Activated CD8-positive, alpha-beta memory T cell treated with anti-CD3 and anti-CD28 coated beads for 4 hours (primary cell): Measurements from ENCODE around the gene KIF25.

Source experiments
- DNase-seq, 2 donors: peaks; one replicate each; pipeline ENCODE4 v3.0.0-alpha.2; 2020; ENCODE audit warnings: low read depth in 2 of 2

Gene KIF25

DNA sequence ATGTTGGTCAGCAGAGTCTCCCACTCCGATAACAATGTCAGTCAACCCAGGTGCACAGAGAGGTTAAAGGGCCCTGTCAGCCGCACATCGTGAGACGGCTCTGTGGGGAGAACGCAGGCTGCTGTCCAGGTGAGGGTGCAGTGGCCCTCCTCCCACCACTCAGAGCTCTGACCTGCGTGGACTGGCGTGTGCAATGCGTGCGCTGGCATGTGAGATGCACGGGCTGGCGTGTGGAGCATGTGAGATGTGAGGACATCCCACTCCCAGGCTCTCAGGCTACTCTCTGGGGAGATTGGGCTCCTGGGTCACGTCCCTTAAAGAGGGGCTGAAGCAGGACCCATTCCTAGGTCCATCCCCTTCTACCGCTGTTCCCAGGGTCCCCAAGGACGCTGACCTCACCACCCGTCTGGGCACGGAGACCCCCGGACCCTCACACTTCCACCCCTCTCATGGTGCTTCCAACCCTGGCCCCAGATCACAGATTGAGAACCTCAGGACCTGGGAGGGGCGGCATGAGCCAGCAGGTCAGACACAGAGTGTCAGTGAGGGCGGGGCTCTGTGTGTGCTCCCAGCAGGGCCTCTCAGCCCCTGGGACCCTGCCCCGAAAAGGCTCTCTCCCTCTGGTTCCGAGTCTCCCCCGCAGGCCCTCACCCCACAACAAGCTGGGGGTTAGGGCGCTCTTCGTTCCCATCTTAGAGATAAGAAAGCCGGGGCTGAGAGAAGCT is 90.1 kb downstream of the KIF25 start:
- DNase-seq: no peak

DNA sequence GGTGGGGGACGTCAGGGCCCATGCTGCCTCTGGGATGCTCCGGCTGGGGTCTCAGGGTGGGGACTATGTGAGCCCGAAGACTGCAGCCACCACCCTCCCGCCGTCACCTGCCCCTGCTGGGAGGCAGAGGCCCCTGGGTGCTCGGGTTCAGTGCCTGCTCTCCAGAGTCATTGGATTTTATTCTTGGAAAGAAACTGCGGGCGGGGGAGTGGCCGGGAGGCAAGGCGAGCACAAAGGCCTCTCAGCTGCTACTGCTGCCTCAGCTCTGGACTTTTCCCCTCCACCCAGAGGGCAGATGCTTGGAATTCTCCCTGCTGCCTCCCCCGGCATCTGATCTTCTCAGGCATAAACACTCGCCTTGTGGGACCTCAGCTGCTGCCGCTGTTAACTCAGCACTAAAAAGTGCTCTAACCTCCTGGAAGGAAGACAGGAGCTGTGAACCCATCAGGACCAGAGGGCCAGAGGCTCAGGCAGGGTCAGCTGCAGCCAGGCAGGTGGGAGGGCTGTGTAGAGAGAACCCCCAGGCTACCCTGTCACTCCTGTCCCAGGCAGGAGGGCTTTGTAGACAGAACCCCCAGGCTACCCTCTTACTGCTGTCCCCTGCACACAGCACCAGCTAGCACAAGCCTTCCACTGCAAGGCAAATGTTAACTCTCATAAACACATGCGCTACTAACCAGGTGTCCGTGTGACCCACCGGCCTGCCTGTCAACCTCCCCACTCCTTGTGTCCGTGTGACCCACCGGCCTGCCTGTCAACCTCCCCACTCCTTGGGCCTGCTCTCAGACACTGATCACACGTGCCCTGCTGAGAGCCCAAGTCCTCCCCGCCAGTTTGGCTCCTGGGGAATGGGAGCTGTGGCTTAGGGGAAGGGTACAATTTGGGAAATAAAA is 90.9 kb downstream of the KIF25 start:
- DNase-seq: no peak

DNA sequence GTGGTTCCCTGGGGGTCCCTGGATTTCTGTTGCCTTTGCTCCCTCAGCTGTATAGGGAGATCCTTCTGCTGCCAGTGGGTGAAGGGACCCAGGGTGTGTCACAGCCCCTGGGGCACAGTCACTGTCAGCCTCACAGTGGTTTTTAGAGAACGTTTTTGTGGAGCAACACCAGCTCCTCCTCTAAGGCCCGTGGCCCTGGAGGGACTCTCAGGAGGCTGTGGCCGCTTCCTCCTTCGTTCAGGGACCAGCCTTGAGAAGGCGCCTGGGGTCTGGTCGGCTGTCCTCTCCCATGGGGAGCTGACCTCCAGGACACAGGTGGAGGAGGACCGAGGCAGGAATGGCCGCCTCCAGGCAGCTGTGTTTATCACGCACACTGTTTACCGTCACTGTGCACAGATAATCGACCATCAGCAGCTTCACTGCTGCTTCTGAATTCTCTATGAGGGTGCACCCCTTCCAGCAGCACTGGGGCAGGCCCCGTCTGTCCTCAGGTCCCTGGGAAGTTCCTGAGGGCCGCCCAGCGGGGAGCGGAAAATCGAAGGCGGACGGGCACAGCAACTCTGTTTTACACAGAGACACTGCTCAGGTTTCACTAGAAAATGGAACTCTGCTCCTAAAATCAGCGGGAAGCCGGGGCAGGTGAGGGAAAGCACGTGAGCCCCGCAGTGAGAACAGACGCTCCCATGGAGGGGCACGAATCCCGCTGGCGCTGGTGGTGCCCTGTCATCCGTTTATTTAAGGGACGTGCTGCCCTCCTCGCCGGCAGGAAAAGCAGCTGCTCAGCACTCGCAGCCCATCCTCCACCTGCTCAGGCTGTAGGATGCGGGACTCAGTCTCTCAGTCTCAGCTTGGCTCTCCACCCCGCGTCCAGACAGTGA is 92.0 kb downstream of the KIF25 start:
- no peak for DNase-seq

DNA sequence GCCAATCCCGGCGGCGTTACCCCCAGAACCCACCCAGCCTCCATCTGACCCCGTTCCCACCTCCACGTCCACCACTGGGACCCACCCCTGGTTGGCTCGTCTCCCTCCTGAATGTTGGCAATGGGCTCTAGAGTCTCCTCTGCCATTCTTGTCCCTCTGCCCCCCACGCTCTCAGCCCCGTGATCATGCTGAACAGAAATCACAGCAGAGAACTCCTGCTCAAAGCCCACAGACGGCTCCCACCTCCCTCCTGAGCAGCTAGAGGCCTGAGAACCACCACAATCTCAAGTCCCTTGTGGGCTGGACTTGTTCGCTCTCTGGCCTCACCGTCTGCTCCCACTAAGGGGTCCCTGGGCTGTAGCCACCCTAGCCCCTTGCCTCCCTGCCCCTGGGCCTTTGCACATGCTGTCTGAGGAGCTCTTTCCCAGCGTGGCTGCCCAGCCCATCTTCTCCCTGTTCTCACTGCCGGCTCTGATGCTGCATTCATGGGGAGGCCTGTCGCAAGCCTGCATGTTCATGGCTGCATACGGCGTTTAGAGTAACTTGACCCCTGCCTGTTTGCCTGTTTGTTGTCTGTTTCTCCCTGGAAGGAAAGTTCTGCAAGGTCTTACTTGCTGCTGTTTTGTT is 92.7 kb downstream of the KIF25 start:
- no peak for DNase-seq

DNA sequence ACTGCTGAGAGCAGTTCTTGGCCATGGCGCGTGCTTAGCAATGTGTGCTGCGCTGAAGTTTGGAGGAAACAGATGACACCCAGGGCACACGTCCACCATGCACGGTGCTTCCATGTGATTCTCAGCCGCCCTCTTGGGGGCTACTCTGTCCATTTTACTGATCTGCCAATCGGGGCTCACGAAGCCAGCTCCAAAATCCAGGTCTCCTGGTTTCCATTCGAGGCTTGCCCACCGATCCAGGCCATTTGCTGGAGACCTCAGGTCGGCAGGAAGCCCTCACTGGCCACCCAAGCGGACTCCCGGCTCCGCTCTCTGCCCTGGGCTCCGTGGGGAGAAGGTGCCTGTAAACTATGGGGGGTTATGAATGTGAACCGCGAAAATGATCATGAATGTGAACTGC is 93.2 kb downstream of the KIF25 start:
- DNase-seq: no peak

DNA sequence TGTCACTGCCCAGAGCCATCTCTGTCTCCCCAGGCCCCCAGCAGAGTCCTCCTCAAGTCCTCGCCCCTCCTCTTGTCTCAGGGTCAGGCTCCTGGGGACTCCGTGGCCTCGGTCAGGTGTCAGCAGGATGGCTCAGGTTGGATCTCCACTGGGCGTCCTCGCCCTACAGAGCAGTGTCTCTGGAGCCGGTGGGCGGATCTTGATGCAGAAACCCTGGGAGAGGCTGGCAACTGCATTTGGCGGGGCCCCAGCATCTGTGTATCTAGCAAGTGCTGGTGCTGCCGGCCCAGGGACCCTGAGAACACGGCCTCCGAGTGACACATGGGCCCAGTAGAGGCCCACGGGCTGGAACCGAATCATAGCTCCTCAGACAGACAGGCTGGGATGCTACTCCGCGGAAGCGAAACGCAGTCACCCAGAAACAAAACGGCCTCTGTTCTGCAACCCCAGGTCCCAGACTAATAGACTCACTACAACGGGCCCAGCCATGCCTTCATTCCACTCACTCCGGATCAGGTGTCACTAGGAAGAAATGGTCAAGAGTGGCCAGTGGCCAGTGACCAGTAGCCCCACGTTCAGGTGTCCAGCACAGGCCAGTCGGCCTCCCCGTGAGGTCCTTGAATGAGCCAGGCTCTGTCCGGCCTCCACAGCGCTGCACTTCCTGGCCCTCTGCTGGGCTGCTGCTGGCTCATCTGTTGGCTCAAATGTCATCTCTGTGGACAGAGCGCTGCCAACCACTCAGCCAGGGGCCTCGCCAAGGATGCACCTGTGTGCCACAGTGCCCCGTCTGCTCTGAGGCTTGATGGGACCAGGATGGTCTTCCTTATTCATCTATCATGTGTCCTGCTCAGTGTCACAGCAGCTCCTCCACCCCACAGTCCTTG is 94.2 kb downstream of the KIF25 start:
- DNase-seq: no peak

DNA sequence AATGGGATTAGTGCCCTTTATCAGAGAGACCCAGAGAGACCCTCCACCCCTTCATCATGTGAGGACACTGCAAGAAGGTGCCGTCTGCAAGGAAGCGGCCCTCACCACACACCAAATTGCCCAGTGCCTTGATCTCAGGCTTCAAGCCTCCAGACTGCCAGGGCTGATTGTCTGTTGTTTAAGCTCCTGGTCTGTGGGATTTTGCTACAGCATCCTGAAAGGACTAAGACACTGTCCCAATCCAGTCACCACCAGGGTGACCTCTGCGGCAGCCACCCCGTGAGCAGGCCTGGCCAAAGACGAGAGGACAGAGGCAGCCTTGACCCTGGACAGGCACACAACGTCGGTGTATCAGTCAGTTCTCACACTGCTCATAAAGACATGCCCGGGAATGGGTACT is 95.1 kb downstream of the KIF25 start:
- no peak for DNase-seq

DNA sequence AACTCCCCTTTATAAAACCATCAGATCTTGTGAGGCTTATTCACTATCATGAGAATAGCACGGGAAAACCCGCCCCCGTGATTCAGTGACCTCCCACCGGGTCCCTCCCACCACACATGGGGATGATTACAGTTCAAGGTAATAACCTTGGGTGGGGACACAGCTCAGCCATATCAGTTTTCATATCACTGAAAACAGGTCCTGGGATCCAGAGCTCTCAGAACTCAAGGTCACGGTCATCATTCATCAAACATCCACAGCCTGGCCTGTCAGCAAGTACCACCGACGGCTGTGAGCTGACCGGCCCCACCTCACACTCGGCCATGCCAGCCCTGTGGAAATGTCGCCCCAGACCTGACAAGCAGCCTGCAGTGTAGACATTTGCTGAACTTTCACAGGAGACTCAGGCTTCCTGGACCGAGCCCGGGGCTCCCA is 95.6 kb downstream of the KIF25 start:
- DNase-seq: no peak

DNA sequence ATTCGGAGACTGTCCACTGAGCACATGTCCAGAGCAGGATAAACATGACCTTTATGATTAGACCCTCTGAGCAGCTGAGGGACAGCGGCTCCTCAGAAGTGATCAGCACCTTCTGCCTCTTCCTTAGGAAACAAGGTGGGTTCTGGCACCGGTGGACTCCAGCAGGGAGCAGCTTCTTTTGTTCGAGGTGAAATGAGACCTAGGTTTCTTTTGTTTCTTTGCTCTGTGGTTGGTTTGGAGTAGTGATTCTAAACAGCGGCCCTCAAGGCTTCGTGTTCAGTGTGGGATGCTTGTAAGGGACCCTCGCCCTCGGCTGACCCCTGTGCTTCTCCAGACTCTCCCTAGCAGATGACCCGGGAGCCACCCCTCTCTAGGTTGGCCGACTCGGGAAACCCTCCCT is 96.2 kb downstream of the KIF25 start:
- DNase-seq: no peak
